Inflammatory macrophage treated with lipopolysaccharide for 1 hour (primary cell): ENCODE measurements around the gene OVOL3.
"Not testable (repeated sequence)": the region's sequence is repeated elsewhere in the genome, so short reads cannot be mapped to it uniquely, and the experiment has no call there.

ENCODE experiments used
- DNase-seq, 2 donors: peaks; one replicate each; pipeline ENCODE4 v3.0.0-alpha.2; 2020 to 2022

Gene OVOL3

GRCh38 chr19:36101550-36102327 is 9.2 kb upstream of the OVOL3 start:
- no peak for DNase-seq

- no peak for DNase-seq
These were observed 7.8 kb upstream of the OVOL3 start for GRCh38 chr19:36103040-36103626.

GRCh38 chr19:36103842-36104552 is 6.9 kb upstream of the OVOL3 start:
- no peak for DNase-seq

- DNase-seq = no peak
These were observed 4.5 kb upstream of the OVOL3 start for GRCh38 chr19:36106441-36106840.

- no peak for DNase-seq
These were observed 4.0 kb upstream of the OVOL3 start for GRCh38 chr19:36106991-36107390.

- DNase-seq = no peak
These were observed 2.3 kb upstream of the OVOL3 start for GRCh38 chr19:36108684-36109083.

- DNase-seq = no peak
These were observed 227 bp downstream of the OVOL3 start for GRCh38 chr19:36111200-36111539.

- DNase-seq = no peak
These were observed 1.7 kb downstream of the OVOL3 start for GRCh38 chr19:36112678-36113077.

GRCh38 chr19:36113425-36113824 is 2.5 kb downstream of the OVOL3 start:
- DNase-seq = no peak

GRCh38 chr19:36113894-36114720 is 3.2 kb downstream of the OVOL3 start:
- no peak for DNase-seq

- peak; percentile 99 to 100 for DNase-seq
These were observed 3.9 kb downstream of the OVOL3 start, which contains the start of gene POLR2I for GRCh38 chr19:36114721-36115452. Gene POLR2I (minus strand): TSS chr19:36114875. CDS start chr19:36114856, 19 bp downstream.

GRCh38 chr19:36115453-36116343 is 4.8 kb downstream of the OVOL3 start, which contains the start of gene TBCB:
Gene TBCB (plus strand): TSS chr19:36115468. CDS start chr19:36115561, 93 bp downstream.
- DNase-seq = peak; percentile 71 to 82

- DNase-seq = no peak
These were observed 5.3 kb downstream of the OVOL3 start for GRCh38 chr19:36116344-36116637.

- DNase-seq = no peak
These were observed 9.4 kb downstream of the OVOL3 start for GRCh38 chr19:36120092-36120983.

- DNase-seq = no peak
These were observed 10.0 kb downstream of the OVOL3 start for GRCh38 chr19:36120984-36121358.

- DNase-seq = no peak
These were observed 10.7 kb downstream of the OVOL3 start for GRCh38 chr19:36121486-36122124.

- DNase-seq = no peak
These were observed 14.6 kb downstream of the OVOL3 start for GRCh38 chr19:36125557-36125956.

GRCh38 chr19:36128392-36128736 is 17.4 kb downstream of the OVOL3 start:
- DNase-seq = peak; percentile 41 to 49

- DNase-seq = peak; percentile 57 to 58
These were observed 20.3 kb downstream of the OVOL3 start for GRCh38 chr19:36131221-36131620.

GRCh38 chr19:36134867-36135266 is 23.9 kb downstream of the OVOL3 start:
- not testable (repeated sequence) for DNase-seq
